Measurements from ENCODE around the gene TPD52L1.

Gene TPD52L1

DNA sequence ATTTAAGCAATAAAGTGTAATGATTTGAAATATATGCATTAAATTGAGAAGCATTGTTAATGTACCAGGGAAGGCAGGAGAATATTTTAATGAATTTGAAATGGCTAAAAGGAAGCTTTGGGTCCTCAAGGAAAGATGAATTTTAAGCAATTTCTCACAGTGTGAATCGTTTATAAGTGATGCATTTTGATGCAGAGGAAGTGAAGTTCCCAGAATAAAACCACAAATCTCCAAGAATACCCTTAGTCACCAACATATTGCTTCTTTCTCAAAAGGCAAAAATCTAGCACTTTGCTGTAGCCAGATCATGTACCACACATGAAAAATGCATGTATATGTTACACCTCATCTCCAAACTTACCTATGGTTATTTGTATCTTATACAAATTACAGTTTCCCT, 11.7 kb downstream of the TPD52L1 start:
- no peak overlapping the region for H3K27ac ChIP-seq (ENCODE audit: low read depth, low read length)
- no peaks in the 10 kb centered on the region for H3F3A ChIP-seq (ENCODE audit: control insufficient read depth, insufficient read depth)
- H3K9me2 ChIP-seq (replicated peaks; ENCODE audit: control insufficient read depth, low read length) = no peaks in the 10 kb centered on the region
- H4K20me1 ChIP-seq (ENCODE audit: control insufficient read depth, insufficient read depth, low read depth, low read length) = no peaks in the 10 kb centered on the region
- H3K79me2 ChIP-seq (ENCODE audit: control insufficient read depth, low read length) = no peaks in the 10 kb centered on the region
- H3K36me3 ChIP-seq (ENCODE audit: control insufficient read depth, low read length) = no peaks in the 10 kb centered on the region
- no peaks in the 10 kb centered on the region for H3K4me1 ChIP-seq (ENCODE audit: control insufficient read depth, low read length)
- H3K4me3 ChIP-seq (ENCODE audit: low read length) = no peak overlapping the region
- no peak overlapping the region for H3K4me2 ChIP-seq (ENCODE audit: low read length)
- TF ChIP-seq, protein P1, sequence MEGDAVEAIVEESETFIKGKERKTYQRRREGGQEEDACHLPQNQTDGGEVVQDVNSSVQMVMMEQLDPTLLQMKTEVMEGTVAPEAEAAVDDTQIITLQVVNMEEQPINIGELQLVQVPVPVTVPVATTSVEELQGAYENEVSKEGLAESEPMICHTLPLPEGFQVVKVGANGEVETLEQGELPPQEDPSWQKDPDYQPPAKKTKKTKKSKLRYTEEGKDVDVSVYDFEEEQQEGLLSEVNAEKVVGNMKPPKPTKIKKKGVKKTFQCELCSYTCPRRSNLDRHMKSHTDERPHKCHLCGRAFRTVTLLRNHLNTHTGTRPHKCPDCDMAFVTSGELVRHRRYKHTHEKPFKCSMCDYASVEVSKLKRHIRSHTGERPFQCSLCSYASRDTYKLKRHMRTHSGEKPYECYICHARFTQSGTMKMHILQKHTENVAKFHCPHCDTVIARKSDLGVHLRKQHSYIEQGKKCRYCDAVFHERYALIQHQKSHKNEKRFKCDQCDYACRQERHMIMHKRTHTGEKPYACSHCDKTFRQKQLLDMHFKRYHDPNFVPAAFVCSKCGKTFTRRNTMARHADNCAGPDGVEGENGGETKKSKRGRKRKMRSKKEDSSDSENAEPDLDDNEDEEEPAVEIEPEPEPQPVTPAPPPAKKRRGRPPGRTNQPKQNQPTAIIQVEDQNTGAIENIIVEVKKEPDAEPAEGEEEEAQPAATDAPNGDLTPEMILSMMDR (IDR thresholded peaks at IDR 0.05; ENCODE audit: low read depth, low read length, poor library complexity, severe bottlenecking) = no peak
- TF ChIP-seq EZH2phosphoT487 (IDR thresholded peaks at IDR 0.05; ENCODE audit: borderline replicate concordance, low read length) = no peak
- H3K27me3 ChIP-seq (ENCODE audit: control insufficient read depth, low read length) = no peaks in the 10 kb centered on the region
- H3K9me3 ChIP-seq (ENCODE audit: control insufficient read depth, insufficient read depth, low read length) = no peaks in the 10 kb centered on the region

DNA sequence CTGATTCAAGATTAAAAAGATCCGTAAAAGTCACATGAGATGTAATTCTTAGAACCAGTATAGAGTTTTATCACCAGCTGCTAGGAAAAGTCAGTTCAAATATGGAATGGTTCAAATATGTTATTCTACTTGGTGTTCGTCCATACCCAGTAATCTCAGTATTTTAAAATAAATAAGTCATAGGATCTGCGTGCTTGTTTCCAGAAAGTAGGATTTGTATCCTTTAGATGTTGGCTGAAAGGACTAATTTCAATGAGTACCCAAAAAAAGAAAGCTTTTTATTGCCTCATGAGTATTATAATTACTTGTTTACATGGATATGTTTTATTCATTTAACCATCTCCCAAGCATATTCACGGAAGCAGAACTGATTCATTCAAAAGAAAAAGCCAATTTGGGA, 12.2 kb downstream of the TPD52L1 start:
- H3K4me1 ChIP-seq (ENCODE audit: control insufficient read depth, low read length) = no peaks in the 10 kb centered on the region
- no peak overlapping the region for H3K27ac ChIP-seq (ENCODE audit: low read depth, low read length)
- no peaks in the 10 kb centered on the region for H3K27me3 ChIP-seq (ENCODE audit: control insufficient read depth, low read length)
- no peaks in the 10 kb centered on the region for H3K9me3 ChIP-seq (ENCODE audit: control insufficient read depth, insufficient read depth, low read length)
- H3K4me3 ChIP-seq (ENCODE audit: low read length) = no peak overlapping the region
- no peaks in the 10 kb centered on the region for H4K20me1 ChIP-seq (ENCODE audit: control insufficient read depth, insufficient read depth, low read depth, low read length)
- no peak overlapping the region for H3K4me2 ChIP-seq (ENCODE audit: low read length)
- H3K36me3 ChIP-seq (ENCODE audit: control insufficient read depth, low read length) = no peaks in the 10 kb centered on the region
- no peaks in the 10 kb centered on the region for H3F3A ChIP-seq (ENCODE audit: control insufficient read depth, insufficient read depth)
- H3K9me2 ChIP-seq (replicated peaks; ENCODE audit: control insufficient read depth, low read length) = no peaks in the 10 kb centered on the region
- no peaks in the 10 kb centered on the region for H3K79me2 ChIP-seq (ENCODE audit: control insufficient read depth, low read length)
- TF ChIP-seq EZH2phosphoT487 (IDR thresholded peaks at IDR 0.05; ENCODE audit: borderline replicate concordance, low read length) = no peak
- TF ChIP-seq, protein P1 (IDR thresholded peaks at IDR 0.05; ENCODE audit: low read depth, low read length, poor library complexity, severe bottlenecking) = no peak

DNA sequence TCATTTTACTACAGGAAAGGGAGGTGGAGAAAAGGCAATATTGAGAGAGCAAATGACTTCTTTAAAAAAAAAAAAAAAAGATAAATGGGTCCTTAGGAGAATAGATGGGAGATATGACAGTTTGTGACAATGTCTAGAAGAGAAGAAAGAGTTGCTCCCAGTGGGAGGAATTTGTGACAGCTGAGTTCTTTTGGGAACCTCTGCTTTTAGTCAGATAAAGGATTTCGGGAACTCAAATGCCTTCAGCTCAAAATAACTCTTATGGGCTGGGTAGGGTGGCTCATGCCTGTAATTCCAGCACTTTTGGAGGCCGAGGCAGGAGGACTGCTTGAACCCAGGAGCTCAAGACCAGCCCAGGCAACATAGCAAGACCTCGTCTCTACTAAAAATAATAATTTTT, 13.1 kb downstream of the TPD52L1 start:
- no peak overlapping the region for H3K4me3 ChIP-seq (ENCODE audit: low read length)
- H3K9me3 ChIP-seq (ENCODE audit: control insufficient read depth, insufficient read depth, low read length) = no peaks in the 10 kb centered on the region
- H3K27me3 ChIP-seq (ENCODE audit: control insufficient read depth, low read length) = no peaks in the 10 kb centered on the region
- H3K27ac ChIP-seq (ENCODE audit: low read depth, low read length) = no peak overlapping the region
- H3K4me2 ChIP-seq (ENCODE audit: low read length) = no peak overlapping the region
- no peaks in the 10 kb centered on the region for H4K20me1 ChIP-seq (ENCODE audit: control insufficient read depth, insufficient read depth, low read depth, low read length)
- no peaks in the 10 kb centered on the region for H3F3A ChIP-seq (ENCODE audit: control insufficient read depth, insufficient read depth)
- TF ChIP-seq, protein P1 (IDR thresholded peaks at IDR 0.05; ENCODE audit: low read depth, low read length, poor library complexity, severe bottlenecking) = no peak
- TF ChIP-seq EZH2phosphoT487 (IDR thresholded peaks at IDR 0.05; ENCODE audit: borderline replicate concordance, low read length) = no peak
- H3K4me1 ChIP-seq (ENCODE audit: control insufficient read depth, low read length) = no peaks in the 10 kb centered on the region
- no peaks in the 10 kb centered on the region for H3K9me2 ChIP-seq (replicated peaks; ENCODE audit: control insufficient read depth, low read length)
- no peaks in the 10 kb centered on the region for H3K36me3 ChIP-seq (ENCODE audit: control insufficient read depth, low read length)
- H3K79me2 ChIP-seq (ENCODE audit: control insufficient read depth, low read length) = no peaks in the 10 kb centered on the region

DNA sequence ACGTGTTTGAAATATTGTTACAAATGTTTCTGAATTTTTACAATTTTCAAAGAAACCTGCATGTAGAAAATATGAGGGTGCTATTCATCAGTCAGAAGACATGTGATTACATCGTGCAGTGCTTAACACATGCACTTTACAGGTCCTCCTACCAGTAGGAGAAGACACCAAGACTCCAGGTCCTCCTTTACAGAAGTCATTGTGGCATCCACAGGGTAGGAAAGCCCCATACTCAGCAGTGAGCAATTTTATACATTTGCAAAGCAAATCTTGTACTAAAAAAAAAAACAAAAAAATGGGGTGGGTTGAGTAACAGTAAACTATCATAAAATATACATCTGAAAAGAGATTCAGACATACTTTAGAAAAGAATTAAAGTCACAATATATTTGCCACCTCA, 14.0 kb downstream of the TPD52L1 start:
- no peaks in the 10 kb centered on the region for H3K27me3 ChIP-seq (ENCODE audit: control insufficient read depth, low read length)
- no peaks in the 10 kb centered on the region for H3K9me3 ChIP-seq (ENCODE audit: control insufficient read depth, insufficient read depth, low read length)
- no peak overlapping the region for H3K4me3 ChIP-seq (ENCODE audit: low read length)
- no peak overlapping the region for H3K4me2 ChIP-seq (ENCODE audit: low read length)
- no peak for TF ChIP-seq EZH2phosphoT487 (IDR thresholded peaks at IDR 0.05; ENCODE audit: borderline replicate concordance, low read length)
- TF ChIP-seq, protein P1 (IDR thresholded peaks at IDR 0.05; ENCODE audit: low read depth, low read length, poor library complexity, severe bottlenecking) = no peak
- H3F3A ChIP-seq (ENCODE audit: control insufficient read depth, insufficient read depth) = no peaks in the 10 kb centered on the region
- no peaks in the 10 kb centered on the region for H4K20me1 ChIP-seq (ENCODE audit: control insufficient read depth, insufficient read depth, low read depth, low read length)
- H3K4me1 ChIP-seq (ENCODE audit: control insufficient read depth, low read length) = no peaks in the 10 kb centered on the region
- H3K79me2 ChIP-seq (ENCODE audit: control insufficient read depth, low read length) = no peaks in the 10 kb centered on the region
- H3K9me2 ChIP-seq (replicated peaks; ENCODE audit: control insufficient read depth, low read length) = no peaks in the 10 kb centered on the region
- no peak overlapping the region for H3K27ac ChIP-seq (ENCODE audit: low read depth, low read length)
- no peaks in the 10 kb centered on the region for H3K36me3 ChIP-seq (ENCODE audit: control insufficient read depth, low read length)
